H4 (cell line): Measurements from ENCODE around the gene SMIM34. TPM values are rescaled to one million over a fixed set of nuclear protein-coding genes. Genes with fewer than 3 reads are reported as not detected.
"Not testable (repeated sequence)": the region's sequence is repeated elsewhere in the genome, so short reads cannot be mapped to it uniquely, and the experiment has no call there.

Experiments used
- DNase-seq: peaks from one replicate; pipeline ENCODE4 v3.0.0-alpha.2; 2015; ENCODE audit warnings: low spot score
- total RNA-seq: library from RNA; depleted of rRNA; stranded (reverse); fragments of >200 nt; shearing (Covaris generic); gene quantifications from 2 replicates; pipeline ENCODE4 v1.2.3, GENCODE V29; 2014; rRNA removed

Gene SMIM34
- total RNA-seq, 1 experiment from 2014 or later: not detected

DNA sequence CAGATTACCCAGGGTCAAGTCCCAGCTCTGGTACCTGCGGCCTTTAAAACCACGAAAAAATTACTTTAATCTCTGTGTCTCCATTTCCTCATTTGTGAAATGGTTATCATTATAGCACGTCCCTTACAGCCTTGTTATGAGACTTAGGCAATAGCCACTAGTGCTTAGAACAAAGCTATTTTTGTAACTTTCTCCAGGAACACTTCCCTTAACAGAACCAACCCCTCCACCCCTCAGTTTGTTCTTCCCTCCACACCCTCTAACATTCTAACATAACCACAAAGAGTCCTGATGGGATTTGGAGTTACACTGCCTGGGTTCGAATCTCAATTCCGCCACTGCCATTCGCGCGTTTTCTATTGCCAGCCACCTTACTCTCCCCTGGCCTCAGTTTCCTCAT is 49.3 kb downstream of the SMIM34 start:
- not testable (repeated sequence) for DNase-seq

DNA sequence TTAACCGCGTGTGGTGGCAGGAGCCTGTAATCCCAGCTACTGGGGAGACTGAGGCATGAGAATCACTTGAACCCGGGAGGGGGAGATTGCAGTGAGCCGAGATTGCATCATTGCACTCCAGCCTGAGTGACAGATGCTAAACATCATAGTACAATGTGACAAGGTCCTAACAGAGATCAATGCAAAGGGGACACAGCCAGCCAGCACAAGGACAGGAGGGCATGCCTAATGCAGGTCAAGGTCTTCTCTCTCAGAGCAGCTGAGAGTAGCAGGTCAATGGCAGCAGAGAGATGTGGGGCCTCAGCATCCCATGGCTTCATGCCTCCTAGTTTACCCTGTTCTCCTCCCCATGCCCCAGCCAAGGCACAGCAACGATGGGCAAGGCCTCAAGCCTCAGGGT is 51.4 kb downstream of the SMIM34 start:
- DNase-seq: no peak

DNA sequence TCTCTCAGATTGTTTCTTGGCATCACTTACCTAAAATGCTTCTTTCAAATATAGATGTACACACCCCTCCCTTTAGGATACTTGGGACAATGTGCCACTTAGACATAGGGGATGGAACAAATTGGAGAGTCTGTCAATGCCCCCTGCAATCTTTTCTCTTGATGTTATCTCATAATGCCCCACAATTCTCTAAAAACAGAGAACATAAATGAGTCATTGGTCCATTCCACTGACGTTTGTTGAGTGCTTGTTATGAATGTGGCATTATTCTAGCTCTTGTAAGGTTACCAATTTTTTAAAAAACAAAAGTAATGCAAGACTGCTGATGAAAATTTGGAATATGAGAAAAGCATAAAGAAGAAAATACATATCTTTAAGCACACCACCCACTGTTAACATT is 54.0 kb downstream of the SMIM34 start:
- DNase-seq: no peak

Other genes starting within 250 kb of the SMIM34 start
- not detected in 2 replicates for gene KCNE2, start 59.9 kb downstream of the SMIM34 start, total RNA-seq
- 25.5 and 33.3 TPM in 2 replicates for gene SMIM11, start 48.4 kb downstream of the SMIM34 start, total RNA-seq
- not detected in 2 replicates for gene KCNE1, start 88.3 kb upstream of the SMIM34 start, total RNA-seq
- 43.7 and 52.2 TPM in 2 replicates for gene RCAN1, start 191.2 kb upstream of the SMIM34 start, total RNA-seq
- gene CLIC6, start 245.0 kb upstream of the SMIM34 start, total RNA-seq: not detected in 2 replicates